Rectal smooth muscle tissue (tissue), 1 donor: ENCODE results near the gene AMH.
"Not testable (repeated sequence)": the region's sequence is repeated elsewhere in the genome, so short reads cannot be mapped to it uniquely, and the experiment has no call there.

Experiments used
- H3K27ac ChIP-seq: one replicate; pipeline ENCODE4 v1.7.0; 2013; ENCODE audit warnings: low read depth, low read length, inconsistent platforms
- H3K27me3 ChIP-seq: one replicate; pipeline ENCODE4 v1.7.0; 2013; ENCODE audit warnings: low read length; ENCODE audit not compliant: control insufficient read depth, insufficient read depth
- H3K36me3 ChIP-seq: one replicate; pipeline ENCODE4 v1.7.0; 2013; ENCODE audit warnings: low read length; ENCODE audit not compliant: control insufficient read depth, insufficient read depth
- H3K4me1 ChIP-seq: one replicate; pipeline ENCODE4 v1.7.0; 2013; ENCODE audit warnings: low read length; ENCODE audit not compliant: control insufficient read depth, insufficient read depth
- H3K4me3 ChIP-seq: one replicate; pipeline ENCODE4 v1.7.0; 2013; ENCODE audit warnings: low read length
- H3K9ac ChIP-seq: one replicate; pipeline ENCODE4 v1.7.0; 2013; ENCODE audit warnings: low read length

The AMH gene

GRCh38 chr19:2274931-2275535 is 25.9 kb downstream of the AMH start:
- Histone ChIP-seq H3K9ac (no peak overlapping the region), H3K4me3 (peak overlapping the region; percentile 19), H3K27me3 (no peaks in the 10 kb centered on the region), H3K36me3 (peaks cover 8% of the 10 kb centered on the region), H3K27ac (no peak overlapping the region), H3K4me1 (peaks cover 18% of the 10 kb centered on the region)

GRCh38 chr19:2275588-2276428 is 26.7 kb downstream of the AMH start:
- H3K9ac ChIP-seq: no peak overlapping the region
- H3K36me3 ChIP-seq: peaks cover 8% of the 10 kb centered on the region
- H3K4me3 ChIP-seq: peak overlapping the region; percentile 19
- no peaks in the 10 kb centered on the region for H3K27me3 ChIP-seq
- no peak overlapping the region for H3K27ac ChIP-seq
- peaks cover 18% of the 10 kb centered on the region for H3K4me1 ChIP-seq

GRCh38 chr19:2276429-2276986 is 27.4 kb downstream of the AMH start:
- Histone ChIP-seq H3K27me3 (no peaks in the 10 kb centered on the region), H3K27ac (no peak overlapping the region), H3K36me3 (peaks cover 8% of the 10 kb centered on the region), H3K4me3 (no peak overlapping the region), H3K4me1 (peaks cover 17% of the 10 kb centered on the region), H3K9ac (no peak overlapping the region)

GRCh38 chr19:2277138-2277537 is 28.0 kb downstream of the AMH start:
- no peak overlapping the region for H3K27ac ChIP-seq
- H3K9ac ChIP-seq: no peak overlapping the region
- H3K36me3 ChIP-seq: peaks cover 5% of the 10 kb centered on the region
- H3K27me3 ChIP-seq: no peaks in the 10 kb centered on the region
- peaks cover 12% of the 10 kb centered on the region for H3K4me1 ChIP-seq
- no peak overlapping the region for H3K4me3 ChIP-seq

- no peak overlapping the region for H3K9ac ChIP-seq
- H3K4me1 ChIP-seq: peaks cover 6% of the 10 kb centered on the region
- no peak overlapping the region for H3K4me3 ChIP-seq
- no peak overlapping the region for H3K27ac ChIP-seq
- H3K27me3 ChIP-seq: no peaks in the 10 kb centered on the region
- no peaks in the 10 kb centered on the region for H3K36me3 ChIP-seq
Measured at GRCh38 chr19:2278459-2279158, 29.5 kb downstream of the AMH start.

GRCh38 chr19:2280633-2281264 is 31.6 kb downstream of the AMH start:
- Histone ChIP-seq H3K4me1 (no peaks in the 10 kb centered on the region), H3K27ac (no peak overlapping the region), H3K36me3 (no peaks in the 10 kb centered on the region), H3K4me3 (no peak overlapping the region), H3K9ac (no peak overlapping the region), H3K27me3 (no peaks in the 10 kb centered on the region)

GRCh38 chr19:2281265-2282061 is 32.3 kb downstream of the AMH start:
- H3K36me3 ChIP-seq, H3K9ac ChIP-seq, H3K4me3 ChIP-seq, H3K27ac ChIP-seq, H3K4me1 ChIP-seq, H3K27me3 ChIP-seq: not testable (repeated sequence)

GRCh38 chr19:2282062-2282861 is 33.1 kb downstream of the AMH start, which contains the start of gene PEAK3:
Gene PEAK3, minus strand, starts transcription at chr19:2282175. Its CDS starts 1,244 bp downstream, at chr19:2280931.
- H3K4me1 ChIP-seq: no peaks in the 10 kb centered on the region
- no peak within 1 kb of the TSS for H3K27ac ChIP-seq
- H3K9ac ChIP-seq: no peak within 1 kb of the TSS
- no peaks in the 10 kb centered on the region for H3K27me3 ChIP-seq
- peak within 1 kb of the TSS; percentile 44 for H3K4me3 ChIP-seq
- H3K36me3 ChIP-seq: no peaks in the 10 kb centered on the region

- Histone ChIP-seq H3K27ac (no peak overlapping the region), H3K4me3 (peak overlapping the region; percentile 44), H3K9ac (no peak overlapping the region), H3K4me1 (no peaks in the 10 kb centered on the region), H3K27me3 (no peaks in the 10 kb centered on the region), H3K36me3 (no peaks in the 10 kb centered on the region)
Measured at GRCh38 chr19:2282862-2283237, 33.7 kb downstream of the AMH start.

GRCh38 chr19:2283835-2284507 is 34.8 kb downstream of the AMH start:
- H3K9ac ChIP-seq: no peak overlapping the region
- peaks cover 3% of the 10 kb centered on the region for H3K27me3 ChIP-seq

More at GRCh38 chr19:2283835-2284507, 34.8 kb downstream of the AMH start:
- no peak overlapping the region for H3K27ac ChIP-seq
- no peak overlapping the region for H3K4me3 ChIP-seq
- no peaks in the 10 kb centered on the region for H3K4me1 ChIP-seq
- H3K36me3 ChIP-seq: no peaks in the 10 kb centered on the region
